ENCODE data around the gene FHL2.

FHL2 gene

DNA sequence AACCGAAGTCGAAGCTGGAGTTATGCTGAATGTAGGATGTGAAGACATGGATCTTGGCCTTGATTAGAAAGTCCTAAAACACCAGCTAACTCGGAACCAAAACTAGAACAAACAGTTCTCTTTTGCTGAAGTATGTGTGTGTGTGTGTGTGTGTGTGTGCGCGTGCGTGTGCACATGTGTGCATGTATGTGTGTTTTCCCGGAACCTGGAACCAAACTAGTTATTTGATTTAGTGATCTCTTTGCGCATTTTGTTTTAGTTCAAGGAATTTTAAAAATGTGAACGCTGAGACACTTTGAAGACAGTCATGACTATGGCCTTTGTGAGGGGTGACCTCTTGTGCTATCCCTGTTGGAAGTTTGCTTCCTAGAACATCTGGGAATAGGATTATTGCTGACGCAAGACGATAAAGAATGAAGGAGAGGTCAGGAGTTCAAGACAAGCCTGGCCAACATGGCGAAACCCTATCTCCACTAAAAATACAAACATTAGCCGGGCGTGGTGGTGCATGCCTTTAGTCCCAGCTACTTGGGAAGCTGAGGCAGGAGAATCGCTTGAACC, 23.8 kb downstream of the FHL2 start:
- TF ChIP-seq, protein P1, sequence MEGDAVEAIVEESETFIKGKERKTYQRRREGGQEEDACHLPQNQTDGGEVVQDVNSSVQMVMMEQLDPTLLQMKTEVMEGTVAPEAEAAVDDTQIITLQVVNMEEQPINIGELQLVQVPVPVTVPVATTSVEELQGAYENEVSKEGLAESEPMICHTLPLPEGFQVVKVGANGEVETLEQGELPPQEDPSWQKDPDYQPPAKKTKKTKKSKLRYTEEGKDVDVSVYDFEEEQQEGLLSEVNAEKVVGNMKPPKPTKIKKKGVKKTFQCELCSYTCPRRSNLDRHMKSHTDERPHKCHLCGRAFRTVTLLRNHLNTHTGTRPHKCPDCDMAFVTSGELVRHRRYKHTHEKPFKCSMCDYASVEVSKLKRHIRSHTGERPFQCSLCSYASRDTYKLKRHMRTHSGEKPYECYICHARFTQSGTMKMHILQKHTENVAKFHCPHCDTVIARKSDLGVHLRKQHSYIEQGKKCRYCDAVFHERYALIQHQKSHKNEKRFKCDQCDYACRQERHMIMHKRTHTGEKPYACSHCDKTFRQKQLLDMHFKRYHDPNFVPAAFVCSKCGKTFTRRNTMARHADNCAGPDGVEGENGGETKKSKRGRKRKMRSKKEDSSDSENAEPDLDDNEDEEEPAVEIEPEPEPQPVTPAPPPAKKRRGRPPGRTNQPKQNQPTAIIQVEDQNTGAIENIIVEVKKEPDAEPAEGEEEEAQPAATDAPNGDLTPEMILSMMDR (IDR thresholded peaks at IDR 0.05; ENCODE audit: low read depth, low read length, poor library complexity, severe bottlenecking) = no peak
- no peak for TF ChIP-seq EZH2phosphoT487 (IDR thresholded peaks at IDR 0.05; ENCODE audit: borderline replicate concordance, low read length)
- Histone ChIP-seq H3K9me2 (replicated peaks; ENCODE audit: control insufficient read depth, low read length) (no peaks in the 10 kb centered on the region), H3K36me3 (ENCODE audit: control insufficient read depth, low read length) (no peaks in the 10 kb centered on the region), H3K27me3 (ENCODE audit: control insufficient read depth, low read length) (peaks cover 3% of the 10 kb centered on the region; the same call in 1 of the 2 replicates), H3K9me3 (ENCODE audit: control insufficient read depth, insufficient read depth, low read length) (no peaks in the 10 kb centered on the region), H3K4me1 (ENCODE audit: control insufficient read depth, low read length) (peaks cover under 1% of the 10 kb centered on the region; the same call in 1 of the 2 replicates), H3K27ac (ENCODE audit: low read depth, low read length) (no peak overlapping the region), H3K4me2 (ENCODE audit: low read length) (no peak overlapping the region), H3K79me2 (ENCODE audit: control insufficient read depth, low read length) (no peaks in the 10 kb centered on the region), H3K4me3 (ENCODE audit: low read length) (no peak overlapping the region), H4K20me1 (ENCODE audit: control insufficient read depth, insufficient read depth, low read depth, low read length) (no peaks in the 10 kb centered on the region), H3F3A (ENCODE audit: control insufficient read depth, insufficient read depth) (no peaks in the 10 kb centered on the region)

DNA sequence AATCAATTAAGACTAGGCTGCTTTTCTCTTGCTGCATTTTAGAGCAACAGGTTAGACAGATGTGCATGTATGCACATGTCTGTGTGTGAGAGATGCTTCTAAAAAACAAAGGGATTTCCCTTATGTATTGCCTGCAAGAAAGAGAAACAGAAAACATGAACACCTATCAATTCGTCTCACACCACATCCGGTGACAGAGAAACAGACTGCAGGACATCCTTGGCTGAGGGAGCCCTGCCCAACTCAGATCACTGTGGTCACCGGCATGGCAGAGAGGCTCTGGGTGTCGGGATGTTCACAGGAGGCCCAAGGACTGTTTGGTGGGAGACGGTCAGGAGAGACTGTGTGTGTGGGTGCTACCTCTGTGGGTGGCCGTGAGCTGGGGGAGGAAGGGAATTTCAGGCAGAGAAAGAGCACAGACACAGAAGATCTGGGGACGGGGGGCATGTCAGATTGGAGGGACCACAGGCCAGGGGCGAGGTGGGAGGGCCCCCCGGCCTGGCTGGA, 24.9 kb downstream of the FHL2 start:
- H3K4me1 ChIP-seq (ENCODE audit: control insufficient read depth, low read length) = peaks cover 6% of the 10 kb centered on the region; the same call in 1 of the 2 replicates
- no peak overlapping the region for H3K4me2 ChIP-seq (ENCODE audit: low read length)
- H3F3A ChIP-seq (ENCODE audit: control insufficient read depth, insufficient read depth) = no peaks in the 10 kb centered on the region

DNA sequence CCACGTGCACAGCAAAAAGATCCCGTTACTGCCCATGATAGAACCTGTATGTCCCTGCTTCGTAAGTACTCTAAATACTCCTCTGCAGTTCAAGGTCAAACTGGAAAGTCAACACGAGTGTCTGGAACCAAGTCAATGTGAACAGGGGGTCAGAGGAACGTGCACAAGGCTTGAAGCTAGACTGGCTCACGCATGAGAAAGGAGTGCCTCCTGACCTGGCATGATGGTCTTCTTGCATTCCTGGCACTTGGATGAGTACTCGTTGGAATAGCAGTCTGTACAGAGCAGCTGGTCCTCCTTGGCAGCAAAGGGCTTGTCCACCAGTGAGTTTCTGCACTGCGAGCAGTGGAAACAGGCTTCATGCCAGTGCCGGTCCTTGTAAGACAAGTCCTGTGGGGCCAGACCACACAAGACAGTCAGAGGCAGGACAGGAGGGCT, 25.5 kb downstream of the FHL2 start:
- peaks cover 6% of the 10 kb centered on the region; the same call in 1 of the 2 replicates for H3K4me1 ChIP-seq (ENCODE audit: control insufficient read depth, low read length)
- no peaks in the 10 kb centered on the region for H4K20me1 ChIP-seq (ENCODE audit: control insufficient read depth, insufficient read depth, low read depth, low read length)
- H3K27ac ChIP-seq (ENCODE audit: low read depth, low read length) = no peak overlapping the region
- no peaks in the 10 kb centered on the region for H3F3A ChIP-seq (ENCODE audit: control insufficient read depth, insufficient read depth)
- no peaks in the 10 kb centered on the region for H3K36me3 ChIP-seq (ENCODE audit: control insufficient read depth, low read length)
- no peaks in the 10 kb centered on the region for H3K9me3 ChIP-seq (ENCODE audit: control insufficient read depth, insufficient read depth, low read length)
- no peak overlapping the region for H3K4me3 ChIP-seq (ENCODE audit: low read length)
- no peaks in the 10 kb centered on the region for H3K9me2 ChIP-seq (replicated peaks; ENCODE audit: control insufficient read depth, low read length)
- peaks cover 3% of the 10 kb centered on the region; the same call in 1 of the 2 replicates for H3K27me3 ChIP-seq (ENCODE audit: control insufficient read depth, low read length)
- H3K4me2 ChIP-seq (ENCODE audit: low read length) = no peak overlapping the region
- TF ChIP-seq, protein P1 (IDR thresholded peaks at IDR 0.05; ENCODE audit: low read depth, low read length, poor library complexity, severe bottlenecking) = no peak
- TF ChIP-seq EZH2phosphoT487 (IDR thresholded peaks at IDR 0.05; ENCODE audit: borderline replicate concordance, low read length) = no peak
- no peaks in the 10 kb centered on the region for H3K79me2 ChIP-seq (ENCODE audit: control insufficient read depth, low read length)

More for the DNA sequence above, 24.9 kb downstream of the FHL2 start:
- H3K4me3 ChIP-seq (ENCODE audit: low read length) = no peak overlapping the region
- no peaks in the 10 kb centered on the region for H3K9me2 ChIP-seq (replicated peaks; ENCODE audit: control insufficient read depth, low read length)
- TF ChIP-seq, protein P1 (IDR thresholded peaks at IDR 0.05; ENCODE audit: low read depth, low read length, poor library complexity, severe bottlenecking) = no peak
- H3K9me3 ChIP-seq (ENCODE audit: control insufficient read depth, insufficient read depth, low read length) = no peaks in the 10 kb centered on the region
- no peaks in the 10 kb centered on the region for H4K20me1 ChIP-seq (ENCODE audit: control insufficient read depth, insufficient read depth, low read depth, low read length)
- H3K79me2 ChIP-seq (ENCODE audit: control insufficient read depth, low read length) = no peaks in the 10 kb centered on the region
- H3K27me3 ChIP-seq (ENCODE audit: control insufficient read depth, low read length) = peaks cover 3% of the 10 kb centered on the region; the same call in 1 of the 2 replicates
- H3K36me3 ChIP-seq (ENCODE audit: control insufficient read depth, low read length) = no peaks in the 10 kb centered on the region
- no peak overlapping the region for H3K27ac ChIP-seq (ENCODE audit: low read depth, low read length)

Data from DOHH2 (cell line).